Measurements from ENCODE around the gene ADAMTS2.
A peak's percentile ranks its signal among the peaks of the same experiment; 100 is the strongest.

DNA sequence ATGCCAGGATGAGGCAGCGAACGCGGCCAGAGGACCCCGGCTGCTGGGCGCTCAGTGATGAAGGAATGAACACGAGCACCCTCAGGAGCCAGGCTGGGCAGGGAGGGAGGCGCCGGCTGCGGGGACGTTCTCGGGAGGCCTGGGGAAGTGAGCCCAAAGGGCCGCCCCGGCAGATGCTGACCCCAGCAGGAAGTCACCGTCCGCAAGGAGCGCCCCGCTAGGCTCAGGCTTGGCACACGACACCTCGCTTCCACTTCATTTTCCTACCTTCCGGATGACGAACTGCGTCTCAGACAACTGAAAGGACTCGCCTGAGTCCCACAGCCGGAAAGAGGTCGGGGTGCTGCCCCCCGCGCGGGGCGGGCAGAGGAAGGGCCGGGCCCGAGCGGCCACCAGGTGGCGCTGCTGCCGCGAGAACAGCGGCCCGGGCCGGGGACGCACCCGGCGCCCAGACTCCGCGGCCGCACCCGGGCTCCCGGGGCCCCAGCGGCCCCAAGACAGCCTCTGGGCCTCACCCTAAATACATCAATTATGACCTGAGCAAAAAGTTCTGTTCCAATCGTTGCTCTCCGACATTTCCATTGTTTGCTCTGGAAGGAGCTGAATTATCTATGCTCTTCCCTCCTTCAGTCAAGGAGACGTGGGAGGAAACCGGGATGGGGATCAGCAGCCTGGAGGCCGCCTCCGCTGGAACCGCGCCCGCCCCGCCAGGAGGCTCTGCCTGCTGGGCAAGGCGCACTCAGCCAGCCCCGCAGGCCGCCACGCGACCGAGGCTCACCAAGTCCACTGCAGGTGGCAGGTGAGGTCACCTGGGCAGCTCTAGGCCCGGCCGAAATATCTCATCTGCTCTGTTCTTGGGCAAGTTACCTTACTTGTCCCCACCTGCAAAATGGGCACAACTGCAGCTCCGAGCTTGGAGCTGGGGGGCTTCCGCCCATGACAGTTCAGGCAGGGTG lies 178.1 kb downstream of the ADAMTS2 start:
- peak; percentile 98 for TF ChIP-seq CTCF (conservative IDR thresholded peaks at IDR 0.05)
- TF ChIP-seq ZFX (IDR thresholded peaks at IDR 0.05) = no peak
